HepG2 (cell line): ENCODE measurements around the gene ERBB3. TPM values are rescaled to one million over a fixed set of nuclear protein-coding genes. Genes with fewer than 3 reads are reported as not detected.

Experiments
- ATAC-seq: fragments of 200-7000 bp; cut with Tn5 transposase; 3 replicates; pipeline ENCODE4 v1.9.1; 2020; ENCODE audit warnings: mild to moderate bottlenecking, moderate library complexity
- BruUV-seq: library from RNA; stranded (reverse); fragments of 400-500 nt; replicated peaks from 2 replicates; lab custom pipeline; 2021; lab: Mats Ljungman, UMichigan
- CTCF ChIA-PET: fragments of 300-600 bp; formaldehyde crosslinking; extraction: SDS; loops from one replicate; lab custom pipeline; 2021; ENCODE audit warnings: low total read pairs, inconsistent platforms, low intra/inter-chr PET ratio; lab: Yijun Ruan, JAX
- POLR2A ChIA-PET: fragments of 350-600 bp; sonication (Branson Sonifier 250); formaldehyde crosslinking; loops from one replicate; lab custom pipeline; 2020; ENCODE audit warnings: antibody characterized with exemption, inconsistent platforms; lab: Yijun Ruan, JAX
- DNase-seq: peaks from one replicate; pipeline ENCODE4 v3.0.0-alpha.2; 2015; ENCODE audit warnings: low spot score
- FAIRE-seq: peaks from 3 replicates; lab custom pipeline; 2011; peaks lifted over from hg19 to GRCh38; lab: Jason Lieb, UNC
- H2AFZ ChIP-seq: one replicate; pipeline ENCODE4 v1.6.1; 2011; ENCODE audit warnings: low read length, inconsistent platforms
- H3K27ac ChIP-seq: fragments of 300-600 bp; 3 replicates; pipeline ENCODE4 v1.8.0; 2011; ENCODE audit warnings: mixed run types, mild to moderate bottlenecking, mixed read lengths, low read length, inconsistent platforms; ENCODE audit not compliant: insufficient read depth; ENCODE audit errors: extremely low read length
- H3K27me3 ChIP-seq, 2 experiments: fragments of 200-600 bp in 1 of 2; 2 replicates in 1 of 2; 3 replicates in 1 of 2; pipeline versions ENCODE4 v1.6.0 to v1.8.0; 2011; ENCODE audit warnings: low read length in 2 of 2, mild to moderate bottlenecking in 2 of 2, moderate library complexity in 2 of 2, inconsistent platforms in 1 of 2; ENCODE audit not compliant: insufficient read depth in 2 of 2, control insufficient read depth in 1 of 2
- H3K36me3 ChIP-seq, 2 experiments: fragments of 200-600 bp in 1 of 2; replicated peaks in 1 of 2; 2 replicates in 1 of 2; 3 replicates in 1 of 2; pipeline versions ENCODE4 v1.5.1 to v1.8.0; 2011; ENCODE audit warnings: low read length in 2 of 2, inconsistent platforms in 1 of 2; ENCODE audit not compliant: insufficient read depth in 2 of 2, control insufficient read depth in 1 of 2
- H3K4me1 ChIP-seq: 2 replicates; pipeline ENCODE4 v1.5.1; 2012; ENCODE audit warnings: low read length, inconsistent platforms; ENCODE audit not compliant: insufficient read depth
- H3K4me2 ChIP-seq: 2 replicates; pipeline ENCODE4 v1.6.0; 2011; ENCODE audit warnings: low read depth, low read length, inconsistent platforms
- H3K4me3 ChIP-seq, 3 experiments: fragments of 200-600 bp in 1 of 3; sonication (generic), shearing (Covaris generic) in 1 of 3; replicated peaks in 1 of 3; 2 replicates each; pipeline ENCODE4 v1.5.1; 2011 to 2016; ENCODE audit warnings: low read length in 3 of 3, inconsistent platforms in 2 of 3, low read depth in 2 of 3, mild to moderate bottlenecking in 2 of 3, control low read depth in 1 of 3, mixed read lengths in 1 of 3; ENCODE audit not compliant: insufficient read depth in 1 of 3
- H3K79me2 ChIP-seq: one replicate; pipeline ENCODE4 v1.6.1; 2011; ENCODE audit warnings: low read length, inconsistent platforms; ENCODE audit not compliant: insufficient read depth
- H3K9ac ChIP-seq: 2 replicates; pipeline ENCODE4 v1.6.0; 2011; ENCODE audit warnings: mild to moderate bottlenecking, low read depth, low read length, inconsistent platforms; ENCODE audit not compliant: insufficient read depth
- H3K9me3 ChIP-seq: 2 replicates; pipeline ENCODE4 v1.5.1; 2012; ENCODE audit warnings: mild to moderate bottlenecking, low read length
- H4K20me1 ChIP-seq: 2 replicates; pipeline ENCODE4 v1.6.0; 2011; ENCODE audit warnings: inconsistent platforms, mild to moderate bottlenecking, low read length, moderate library complexity; ENCODE audit not compliant: insufficient read depth
- ELF1 ChIP-seq: sonication (generic); formaldehyde crosslinking; IDR thresholded peaks from 2 replicates; pipeline ENCODE4 v1.4.0; 2020; ENCODE audit warnings: missing genetic modification reagents
- HOXA3 ChIP-seq: sonication (generic); formaldehyde crosslinking; IDR thresholded peaks from 2 replicates; pipeline ENCODE4 v1.5.0; 2020; ENCODE audit warnings: missing genetic modification reagents
- NAIF1 ChIP-seq: sonication (generic); formaldehyde crosslinking; IDR thresholded peaks from 2 replicates; pipeline ENCODE4 v1.5.0; 2020; ENCODE audit warnings: mild to moderate bottlenecking, missing genetic modification reagents, borderline replicate concordance
- NFE2L2 ChIP-seq: fragments of 150-350 bp; IDR thresholded peaks from 2 replicates; pipeline ENCODE4 v1.6.1; 2014; ENCODE audit warnings: low read length
- NFIC ChIP-seq: IDR thresholded peaks from 2 replicates; pipeline ENCODE4 v1.6.1; 2012; ENCODE audit warnings: mild to moderate bottlenecking, low read length, inconsistent platforms
- SAP130 ChIP-seq: IDR thresholded peaks from 2 replicates; pipeline ENCODE4 v1.6.1; 2016; ENCODE audit warnings: low read depth
- TEAD3 ChIP-seq: optimal IDR thresholded peaks from 2 replicates; pipeline ENCODE3; 2016; ENCODE audit warnings: borderline replicate concordance
- TSC22D2 ChIP-seq: sonication (generic); formaldehyde crosslinking; IDR thresholded peaks from 2 replicates; pipeline ENCODE4 v1.5.1; 2020; ENCODE audit warnings: missing genetic modification reagents, mild to moderate bottlenecking, borderline replicate concordance
- XRCC5 ChIP-seq: fragments of 200-400 bp; formaldehyde crosslinking; optimal IDR thresholded peaks from 2 replicates; pipeline ENCODE3; 2017; ENCODE audit warnings: mild to moderate bottlenecking, low read length
- ZBTB20 ChIP-seq: sonication (generic); formaldehyde crosslinking; IDR thresholded peaks from 2 replicates; pipeline ENCODE4 v1.8.1; 2023; ENCODE audit warnings: missing genetic modification reagents, low read depth, mild to moderate bottlenecking, borderline replicate concordance
- ZNF207 ChIP-seq: fragments of 450-650 bp; IDR thresholded peaks from 2 replicates; pipeline ENCODE4 v1.6.1; 2016; ENCODE audit warnings: antibody characterized with exemption, borderline replicate concordance
- ZNF3 ChIP-seq: IDR thresholded peaks from 2 replicates; pipeline ENCODE4 v1.7.0; 2017; ENCODE audit warnings: inconsistent platforms
- ZSCAN29 ChIP-seq: sonication (generic); formaldehyde crosslinking; conservative IDR thresholded peaks from 2 replicates; pipeline ENCODE4 v1.4.0; 2020; ENCODE audit warnings: mild to moderate bottlenecking, missing genetic modification reagents
- WGBS: methylation state at CpG from one replicate; pipeline ENCODE4 v1.1.6; 2017; ENCODE audit warnings: low lambda C conversion rate; 5-methylcytosine and 5-hydroxymethylcytosine counted together
- in situ Hi-C: cut with HindIII; loops from 2 replicates; pipeline ENCODE4 v1.10.0; 2017; ENCODE audit warnings: low pct_unique_long_range_greater_than_20kb; ENCODE audit not compliant: extremely low pct_ligation_motif_present
- intact Hi-C: fragments of 100-400 bp; cut with micrococcal nuclease; formaldehyde crosslinking; loops from one replicate; pipeline ENCODE4 v1.10.0; 2022; ENCODE audit not compliant: unreplicated experiment
- polyA plus RNA-seq, 8 experiments: library from polyadenylated mRNA; depleted of rRNA in 3 of 8; stranded (reverse) in 7 of 8; unstranded in 1 of 8; fragments of >200 nt; fragmentation: Illumina TruSeq in 4 of 8; extraction: Trizol in 4 of 8; gene quantifications; 2 replicates each; pipeline versions ENCODE4 v1.2.1 to v1.2.3, GENCODE V29; 2011 to 2016; ENCODE audit warnings: low read depth in 4 of 8, missing spikeins in 1 of 8, mixed read lengths in 1 of 8; ENCODE audit not compliant: insufficient read depth in 1 of 8
- total RNA-seq, 5 experiments: library from RNA; depleted of rRNA; stranded (reverse); fragments of >200 nt; fragmentation: Illumina TruSeq; extraction: Trizol; gene quantifications; 2 replicates each; pipeline ENCODE4 v1.2.3, GENCODE V29; 2016; ENCODE audit warnings: low read depth in 1 of 5

Gene ERBB3
- total and polyA plus RNA-seq, 2 of the 13 experiments (the other 11 are each of a cell fraction or from before 2014, with no cell fraction given), result 93.6 to 358 TPM

DNA sequence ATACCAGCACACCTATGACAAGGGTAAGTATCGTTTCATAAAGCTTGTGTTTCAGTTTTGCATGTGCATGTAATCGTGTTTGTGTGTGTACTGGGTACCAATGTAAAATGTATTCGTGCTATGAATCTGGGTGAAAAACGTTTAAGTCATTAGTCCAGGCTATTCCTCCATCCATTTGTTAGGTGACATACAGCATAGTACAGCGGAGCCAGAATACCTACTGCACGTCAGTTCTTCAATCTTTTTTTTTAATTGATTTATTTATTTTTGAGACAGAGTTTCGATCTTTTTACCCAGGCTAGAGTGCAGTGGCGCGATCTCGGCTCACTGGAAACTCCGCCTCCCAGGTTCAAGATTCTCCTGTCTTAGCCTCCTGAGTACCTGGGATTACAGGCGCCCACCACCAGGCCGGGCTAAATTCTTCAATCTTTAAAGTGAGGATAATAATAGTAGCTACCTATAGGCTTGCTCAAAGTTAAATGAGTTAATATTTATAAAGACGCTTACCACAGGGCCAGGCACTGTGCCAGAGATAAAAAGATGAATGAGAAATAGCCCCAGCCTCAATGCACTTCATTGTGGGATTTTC is 38.9 kb upstream of the ERBB3 start:
- H3K9ac ChIP-seq, result peak overlapping the region; percentile 60
- peaks cover 2 to 20% of the 10 kb centered on the region in 2 experiments for H3K36me3 ChIP-seq
- BruUV-seq, result TSS peak; percentile 84
- intact Hi-C loops, result loop anchor here (1.0 kb wide), 4 partner anchors 12 to 211 kb away; partner anchors contain the start of gene DGKA
- H3K4me3 ChIP-seq, result peak overlapping the region; percentile 28 to 70 (median 67)
- no peaks in the 10 kb centered on the region for H3K9me3 ChIP-seq
- peak overlapping the region; percentile 89 for H3K4me2 ChIP-seq
- peak overlapping the region; percentile 52 for H2AFZ ChIP-seq
- in situ Hi-C loops, result no loop called here
- FAIRE-seq, result no peak
- peaks cover 21% of the 10 kb centered on the region for H3K79me2 ChIP-seq
- CTCF ChIA-PET, result interaction anchor here (1.2 to 1.9 kb wide), 3 partner anchors 11 to 85 kb away, joined by 4 to 5 read pairs (median 4); partner anchors contain the start of gene SUOX
- 12% methylated on average over 14 of the region's 14 CpGs for WGBS
- DNase-seq, result no peak
- TF ChIP-seq NAIF1 (CRISPR knock-in tag) (no peak), ZNF3 (CRISPR knock-in tag) (0 out of 2 replicates have a peak, but pooled peaks have one; percentile 13), NFIC (peak; percentile 48), ZSCAN29 (CRISPR knock-in tag) (no peak)
- TF ChIP-seq, all 625 proteins: peak for 2
- peaks cover 44% of the 10 kb centered on the region for H3K4me1 ChIP-seq
- peak overlapping the region; percentile 72 for H3K27ac ChIP-seq
- POLR2A ChIA-PET, result interaction anchor here (0.6 to 3.4 kb wide), 6 partner anchors 25 to 67 kb away, joined by 3 to 26 read pairs (median 6); partner anchors contain the start of genes PA2G4, RAB5B and SUOX
- H3K27me3 ChIP-seq, result no peaks in the 10 kb centered on the region
- ATAC-seq, result peak; percentile 32
- H4K20me1 ChIP-seq, result peaks cover 6% of the 10 kb centered on the region; the same call in 1 of the 2 replicates

DNA sequence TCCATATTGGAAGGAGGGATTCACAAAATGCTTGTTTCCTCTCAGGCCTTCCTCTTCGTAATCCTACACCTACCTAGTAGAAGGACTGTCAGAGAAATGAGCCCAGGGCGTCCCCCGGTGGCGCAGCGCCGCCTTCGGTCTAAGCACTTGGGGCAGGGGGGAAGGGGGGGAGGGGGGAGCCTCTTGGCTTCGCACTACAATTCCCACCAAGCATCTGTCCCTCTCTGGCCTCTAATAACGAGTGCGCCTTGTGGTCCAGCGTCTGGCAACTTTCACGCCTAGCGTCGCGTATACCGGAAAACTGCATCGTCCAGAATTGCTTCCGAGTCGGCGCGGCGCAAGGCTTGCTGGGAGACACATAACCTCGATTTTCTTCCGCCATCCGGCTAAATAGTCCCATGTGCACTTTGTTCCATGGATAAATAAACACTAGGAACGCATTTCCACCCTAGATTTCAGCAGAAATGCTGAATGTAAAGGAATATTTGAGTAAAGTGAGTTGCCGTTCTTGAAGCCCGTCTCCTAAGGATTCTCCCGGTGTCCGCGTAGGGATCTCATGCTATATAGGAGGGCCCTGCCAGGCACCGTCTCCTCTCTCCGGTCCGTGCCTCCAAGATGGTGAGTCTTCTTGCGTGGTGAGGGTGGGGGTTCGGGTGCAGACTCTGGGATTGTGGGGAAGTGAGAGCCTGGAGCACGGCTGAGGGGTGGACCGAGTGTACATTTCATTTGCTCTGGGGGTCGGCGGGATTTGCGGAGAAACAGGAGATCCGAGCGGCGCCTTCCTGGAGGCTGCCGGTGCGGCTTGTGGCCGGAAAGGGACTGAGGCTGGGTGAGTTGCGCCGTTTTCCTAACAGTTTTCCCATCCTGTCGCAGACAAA is 38.2 kb upstream of the ERBB3 start, which contains the start of gene RPS26:
Gene RPS26, plus strand, starts transcription at position 367 of the 878 bp plus-strand sequence. Its CDS starts 249 bp downstream, at position 616.
- ChIA-PET CTCF (interaction anchor here (0.7 to 1.9 kb wide), 4 partner anchors 12 to 86 kb away, joined by 4 to 5 read pairs (median 4); partner anchors contain the start of gene SUOX), POLR2A (interaction anchor here (1.4 to 3.4 kb wide), 4 partner anchors 39 to 68 kb away, joined by 3 to 26 read pairs (median 6); partner anchors contain the start of genes PA2G4, RAB5B and SUOX)
- H3K4me2 ChIP-seq, result peak within 1 kb of the TSS; percentile 91
- ATAC-seq (peak; percentile 95), DNase-seq (peak; percentile 99), FAIRE-seq (peak; percentile 86)
- peak within 1 kb of the TSS; percentile 98 for H3K27ac ChIP-seq
- H3K27me3 ChIP-seq, result no peaks in the 10 kb centered on the region
- peaks cover 2 to 20% of the 10 kb centered on the region in 2 experiments for H3K36me3 ChIP-seq
- peaks cover 21% of the 10 kb centered on the region for H3K79me2 ChIP-seq
- peak within 1 kb of the TSS; percentile 99 for H3K9ac ChIP-seq
- H2AFZ ChIP-seq, result peak within 1 kb of the TSS; percentile 100
- no TSS peak for BruUV-seq
- H3K9me3 ChIP-seq, result no peaks in the 10 kb centered on the region
- intact Hi-C loops (loop anchor here (1.0 kb wide), 4 partner anchors 12 to 211 kb away; partner anchors contain the start of gene DGKA), in situ Hi-C loops (no loop called here)
- peaks cover 45% of the 10 kb centered on the region for H3K4me1 ChIP-seq
- peaks cover 6% of the 10 kb centered on the region; the same call in 1 of the 2 replicates for H4K20me1 ChIP-seq
- H3K4me3 ChIP-seq, result peak within 1 kb of the TSS; percentile 84 to 94 (median 87)
- 2% methylated on average over 30 of the region's 50 CpGs for WGBS
- TF ChIP-seq ZBTB20 (CRISPR knock-in tag) (peak; percentile 43; the same call in 1 of the 2 replicates), NFE2L2 (no peak), SAP130 (peak; percentile 95), TSC22D2 (peak; percentile 94), TEAD3 (CRISPR knock-in tag) (peak; percentile 77), ZNF207 (no peak), ELF1 (CRISPR knock-in tag) (peak; percentile 95), HOXA3 (CRISPR knock-in tag) (peak; percentile 93), XRCC5 (peak; percentile 77)
